Right atrium auricular region (tissue), 2 donors: ENCODE results near the gene SLC26A8. TPM values are rescaled to one million over a fixed set of nuclear protein-coding genes. Genes with fewer than 3 reads are reported as not detected.
"Not testable (repeated sequence)": the region's sequence is repeated elsewhere in the genome, so short reads cannot be mapped to it uniquely, and the experiment has no call there.

ENCODE experiments used
- DNase-seq: peaks from one replicate; pipeline ENCODE4 v3.0.0-alpha.2; 2019; ENCODE audit warnings: low spot score
- H3K27ac ChIP-seq, 2 donors: fragments of 200-600 bp; sonication (generic); 1 replicate in 1 of 2; 2 replicates in 1 of 2; pipeline ENCODE4 v1.5.1; 2016 to 2019
- H3K27me3 ChIP-seq, 2 donors: fragments of 200-600 bp; sonication (generic); one replicate each; pipeline versions ENCODE4 v1.5.1 to v1.6.0; 2017 to 2019
- H3K36me3 ChIP-seq: fragments of 200-600 bp; sonication (generic); one replicate; pipeline ENCODE4 v1.5.1; 2016
- H3K4me1 ChIP-seq, 2 donors: fragments of 200-600 bp; sonication (generic); one replicate each; pipeline versions ENCODE4 v1.5.1 to v1.6.0; 2017 to 2019
- H3K4me3 ChIP-seq, 2 donors: fragments of 200-600 bp; sonication (generic); 1 replicate in 1 of 2; 2 replicates in 1 of 2; pipeline ENCODE4 v1.5.1; 2017 to 2019; ENCODE audit warnings: mild to moderate bottlenecking in 1 of 2, moderate library complexity in 1 of 2
- H3K9me3 ChIP-seq, 2 donors: fragments of 200-600 bp; sonication (generic); one replicate each; pipeline ENCODE4 v1.5.1; 2019
- CTCF ChIP-seq, 2 donors: fragments of 200-600 bp; sonication (generic); IDR thresholded peaks; one replicate each; pipeline ENCODE4 v1.5.1; 2019; ENCODE audit warnings: antibody characterized with exemption in 2 of 2
- total RNA-seq, 2 donors: library from RNA; depleted of rRNA; stranded (reverse); fragments of >200 nt; gene quantifications; one replicate each; pipeline ENCODE4 v1.1.0, GENCODE V29; 2016

Gene SLC26A8
- total RNA-seq, 2 donors from 2014 or later: not detected

GRCh38 chr6:35955071-35955470, 69.4 kb downstream of the SLC26A8 start:
- H3K36me3 ChIP-seq: no peaks in the 10 kb centered on the region
- no peak for TF ChIP-seq CTCF (IDR thresholded peaks at IDR 0.05)
- H3K27me3 ChIP-seq: no peaks in the 10 kb centered on the region
- no peak overlapping the region for H3K4me3 ChIP-seq
- H3K27ac ChIP-seq: no peak overlapping the region
- DNase-seq: no peak
- no peaks in the 10 kb centered on the region for H3K9me3 ChIP-seq
- no peaks in the 10 kb centered on the region for H3K4me1 ChIP-seq

- no peaks in the 10 kb centered on the region for H3K36me3 ChIP-seq
- H3K4me1 ChIP-seq: no peaks in the 10 kb centered on the region
- H3K4me3 ChIP-seq: no peak overlapping the region
- no peaks in the 10 kb centered on the region for H3K9me3 ChIP-seq
- TF ChIP-seq CTCF (IDR thresholded peaks at IDR 0.05): no peak
- H3K27ac ChIP-seq: no peak overlapping the region
- no peaks in the 10 kb centered on the region for H3K27me3 ChIP-seq
- DNase-seq: no peak
Observed at GRCh38 chr6:35954333-35954732, 70.1 kb downstream of the SLC26A8 start.

GRCh38 chr6:35948725-35949124, 75.7 kb downstream of the SLC26A8 start:
- Histone ChIP-seq H3K9me3 (no peaks in the 10 kb centered on the region), H3K36me3 (no peaks in the 10 kb centered on the region), H3K4me3 (no peak overlapping the region), H3K4me1 (no peaks in the 10 kb centered on the region), H3K27ac (no peak overlapping the region), H3K27me3 (no peaks in the 10 kb centered on the region)
- TF ChIP-seq CTCF (IDR thresholded peaks at IDR 0.05): no peak
- DNase-seq: no peak

- Histone ChIP-seq H3K4me3 (no peak overlapping the region), H3K9me3 (no peaks in the 10 kb centered on the region), H3K27me3 (no peaks in the 10 kb centered on the region), H3K27ac (no peak overlapping the region), H3K4me1 (no peaks in the 10 kb centered on the region), H3K36me3 (no peaks in the 10 kb centered on the region)
- DNase-seq: no peak
- no peak for TF ChIP-seq CTCF (IDR thresholded peaks at IDR 0.05)
Observed at GRCh38 chr6:35945650-35946025, 78.8 kb downstream of the SLC26A8 start.

GRCh38 chr6:35943390-35943789, 81.1 kb downstream of the SLC26A8 start:
- H3K4me1 ChIP-seq: no peaks in the 10 kb centered on the region
- no peak for TF ChIP-seq CTCF (IDR thresholded peaks at IDR 0.05)
- no peaks in the 10 kb centered on the region for H3K27me3 ChIP-seq
- H3K36me3 ChIP-seq: no peaks in the 10 kb centered on the region
- H3K27ac ChIP-seq: no peak overlapping the region
- H3K4me3 ChIP-seq: no peak overlapping the region
- no peaks in the 10 kb centered on the region for H3K9me3 ChIP-seq
- no peak for DNase-seq

GRCh38 chr6:35942355-35942754, 82.1 kb downstream of the SLC26A8 start:
- Histone ChIP-seq H3K9me3 (no peaks in the 10 kb centered on the region), H3K4me1 (no peaks in the 10 kb centered on the region), H3K4me3 (no peak overlapping the region), H3K27me3 (no peaks in the 10 kb centered on the region), H3K36me3 (no peaks in the 10 kb centered on the region), H3K27ac (no peak overlapping the region)
- DNase-seq: no peak
- no peak for TF ChIP-seq CTCF (IDR thresholded peaks at IDR 0.05)

GRCh38 chr6:35941170-35941569, 83.3 kb downstream of the SLC26A8 start:
- not testable (repeated sequence) for H3K27ac ChIP-seq, H3K27me3 ChIP-seq, H3K36me3 ChIP-seq, H3K9me3 ChIP-seq, H3K4me3 ChIP-seq, DNase-seq, H3K4me1 ChIP-seq

- not testable (repeated sequence) for H3K36me3 ChIP-seq, H3K9me3 ChIP-seq
Observed at GRCh38 chr6:35940014-35940413, 84.4 kb downstream of the SLC26A8 start.

GRCh38 chr6:35939259-35939658, 85.2 kb downstream of the SLC26A8 start:
- H3K4me3 ChIP-seq, H3K27me3 ChIP-seq, H3K4me1 ChIP-seq, H3K9me3 ChIP-seq, DNase-seq, H3K36me3 ChIP-seq, H3K27ac ChIP-seq: not testable (repeated sequence)

More at GRCh38 chr6:35940014-35940413, 84.4 kb downstream of the SLC26A8 start:
- not testable (repeated sequence) for H3K4me1 ChIP-seq, H3K27me3 ChIP-seq, DNase-seq, H3K4me3 ChIP-seq, H3K27ac ChIP-seq
